Measurements from ENCODE around the gene CCDC174.
"Not testable (repeated sequence)": the region's sequence is repeated elsewhere in the genome, so short reads cannot be mapped to it uniquely, and the experiment has no call there.

Gene CCDC174

GRCh38 chr3:14606669-14607339, 44.8 kb upstream of the CCDC174 start:
- POLR2A ChIA-PET: no interaction called here
- no peak for DNase-seq (ENCODE audit: extremely low spot score)
- CTCF ChIA-PET: interaction anchor here (0.6 kb wide), 1 partner anchor 167 kb away, joined by 3 read pairs; no protein-coding TSS in a partner anchor
- TF ChIP-seq FOXA1 (IDR thresholded peaks at IDR 0.05): no peak
- TF ChIP-seq CTBP1 (IDR thresholded peaks at IDR 0.05; ENCODE audit: borderline replicate concordance): no peak
- no peak for TF ChIP-seq LEF1 (IDR thresholded peaks at IDR 0.05; ENCODE audit: borderline replicate concordance)
- TF ChIP-seq BHLHE40 (IDR thresholded peaks at IDR 0.05; ENCODE audit: borderline replicate concordance): no peak
- TF ChIP-seq, protein P1, sequence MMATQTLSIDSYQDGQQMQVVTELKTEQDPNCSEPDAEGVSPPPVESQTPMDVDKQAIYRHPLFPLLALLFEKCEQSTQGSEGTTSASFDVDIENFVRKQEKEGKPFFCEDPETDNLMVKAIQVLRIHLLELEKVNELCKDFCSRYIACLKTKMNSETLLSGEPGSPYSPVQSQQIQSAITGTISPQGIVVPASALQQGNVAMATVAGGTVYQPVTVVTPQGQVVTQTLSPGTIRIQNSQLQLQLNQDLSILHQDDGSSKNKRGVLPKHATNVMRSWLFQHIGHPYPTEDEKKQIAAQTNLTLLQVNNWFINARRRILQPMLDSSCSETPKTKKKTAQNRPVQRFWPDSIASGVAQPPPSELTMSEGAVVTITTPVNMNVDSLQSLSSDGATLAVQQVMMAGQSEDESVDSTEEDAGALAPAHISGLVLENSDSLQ (IDR thresholded peaks at IDR 0.05): no peak
- TF ChIP-seq TARDBP (IDR thresholded peaks at IDR 0.05): no peak
- no peak for TF ChIP-seq SP1 (IDR thresholded peaks at IDR 0.05)
- no peak for TF ChIP-seq ELF4 (IDR thresholded peaks at IDR 0.05)
- TF ChIP-seq L3MBTL2 (conservative IDR thresholded peaks at IDR 0.05): no peak
- TF ChIP-seq NFRKB (IDR thresholded peaks at IDR 0.05): no peak
- no peak for TF ChIP-seq FOXM1 (IDR thresholded peaks at IDR 0.05; ENCODE audit: borderline replicate concordance)
- no peak for TF ChIP-seq ARNT (IDR thresholded peaks at IDR 0.05)
- TF ChIP-seq SUZ12 (IDR thresholded peaks at IDR 0.05): no peak

DNA sequence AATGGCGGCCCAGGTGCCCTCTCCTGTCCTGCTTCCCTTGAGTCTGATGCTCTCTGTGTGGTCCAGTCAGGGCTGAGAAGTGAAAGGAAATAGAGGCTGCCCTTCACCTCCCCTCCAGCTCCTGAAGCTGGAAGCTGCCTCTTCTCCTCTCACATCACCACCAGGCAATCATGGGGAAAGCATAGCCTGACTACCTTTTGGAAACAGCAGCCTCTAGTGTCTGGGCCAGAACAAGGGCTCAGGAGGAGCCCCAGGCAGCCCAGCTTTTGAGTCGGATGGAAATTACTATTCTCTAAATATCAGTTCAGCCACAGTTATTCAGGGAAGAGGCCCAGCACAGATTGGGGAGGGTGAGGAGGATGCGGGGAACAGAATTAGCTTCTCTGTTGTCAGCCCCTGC, 43.3 kb upstream of the CCDC174 start:
- no peak for DNase-seq (ENCODE audit: extremely low spot score)
- TF ChIP-seq CTBP1 (IDR thresholded peaks at IDR 0.05; ENCODE audit: borderline replicate concordance) (no peak), NFRKB (IDR thresholded peaks at IDR 0.05) (no peak)
- ChIA-PET CTCF (no interaction called here), POLR2A (no interaction called here)

DNA sequence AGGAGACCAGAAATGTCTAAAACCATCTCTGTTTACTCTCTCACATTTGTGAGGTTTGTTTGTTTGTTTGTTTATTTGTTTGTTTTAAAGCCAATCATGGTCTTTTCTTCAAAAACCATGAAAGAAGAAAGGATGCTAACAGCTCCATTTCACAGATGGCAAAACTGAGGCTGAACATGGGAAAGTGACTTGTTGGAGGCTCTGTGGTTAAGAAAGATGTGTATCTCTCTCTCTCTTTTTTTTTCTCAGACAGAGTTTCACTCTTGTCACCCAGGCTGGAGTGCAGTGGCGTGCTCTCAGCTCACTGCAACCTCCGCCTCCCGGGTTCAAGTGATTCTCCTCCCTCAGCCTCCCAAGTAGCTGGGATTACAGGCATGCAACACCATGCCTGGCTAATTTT, 42.5 kb upstream of the CCDC174 start:
- POLR2A ChIA-PET; CTCF ChIA-PET; DNase-seq (ENCODE audit: extremely low spot score): not testable (repeated sequence)

GRCh38 chr3:14609506-14609905, 42.1 kb upstream of the CCDC174 start:
- ChIA-PET POLR2A (no interaction called here), CTCF (no interaction called here)
- DNase-seq (ENCODE audit: extremely low spot score): no peak
- TF ChIP-seq TARDBP (IDR thresholded peaks at IDR 0.05) (no peak), CTBP1 (IDR thresholded peaks at IDR 0.05; ENCODE audit: borderline replicate concordance) (no peak), FOXA1 (IDR thresholded peaks at IDR 0.05) (no peak), SUZ12 (IDR thresholded peaks at IDR 0.05) (no peak), SP1 (IDR thresholded peaks at IDR 0.05) (no peak), HDGF (IDR thresholded peaks at IDR 0.05; ENCODE audit: borderline replicate concordance) (no peak), L3MBTL2 (conservative IDR thresholded peaks at IDR 0.05) (no peak), ELF4 (IDR thresholded peaks at IDR 0.05) (no peak), LEF1 (IDR thresholded peaks at IDR 0.05; ENCODE audit: borderline replicate concordance) (no peak), FOXM1 (IDR thresholded peaks at IDR 0.05; ENCODE audit: borderline replicate concordance) (no peak)
- TF ChIP-seq, protein P1 (IDR thresholded peaks at IDR 0.05): no peak

GRCh38 chr3:14609941-14610340, 41.6 kb upstream of the CCDC174 start:
- no peak for DNase-seq (ENCODE audit: extremely low spot score)
- TF ChIP-seq CTBP1 (IDR thresholded peaks at IDR 0.05; ENCODE audit: borderline replicate concordance) (no peak), NFRKB (IDR thresholded peaks at IDR 0.05) (no peak), LEF1 (IDR thresholded peaks at IDR 0.05; ENCODE audit: borderline replicate concordance) (no peak), HDGF (IDR thresholded peaks at IDR 0.05; ENCODE audit: borderline replicate concordance) (no peak), ZNF384 (IDR thresholded peaks at IDR 0.05) (no peak), SP1 (IDR thresholded peaks at IDR 0.05) (no peak), FOXA1 (IDR thresholded peaks at IDR 0.05) (no peak), FOXM1 (IDR thresholded peaks at IDR 0.05; ENCODE audit: borderline replicate concordance) (no peak), FOXK2 (IDR thresholded peaks at IDR 0.05) (no peak), BHLHE40 (IDR thresholded peaks at IDR 0.05; ENCODE audit: borderline replicate concordance) (no peak), ELF4 (IDR thresholded peaks at IDR 0.05) (no peak)
- ChIA-PET POLR2A (no interaction called here), CTCF (no interaction called here)

DNA sequence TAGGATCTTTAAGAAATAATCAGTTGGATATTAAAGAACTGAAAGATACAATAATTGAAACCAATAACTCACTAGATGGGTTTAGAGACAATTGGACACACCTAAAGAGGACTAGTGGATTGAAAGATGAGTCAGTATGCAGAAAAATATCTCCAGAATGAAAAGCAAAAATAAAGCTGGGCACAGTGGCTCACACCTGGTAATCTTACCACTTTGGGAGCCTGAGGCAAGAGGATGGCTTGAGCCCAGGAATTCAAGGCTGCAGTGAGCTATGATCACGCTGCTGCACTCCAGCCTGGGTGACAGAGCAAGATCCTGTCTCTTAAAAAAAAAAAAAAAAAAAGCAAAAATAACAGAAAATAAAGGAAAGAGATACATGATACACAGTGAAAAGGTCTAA, 37.4 kb upstream of the CCDC174 start:
- CTCF ChIA-PET: no interaction called here
- no peak for DNase-seq (ENCODE audit: extremely low spot score)
- TF ChIP-seq ZNF384 (IDR thresholded peaks at IDR 0.05): no peak
- TF ChIP-seq ARNT (IDR thresholded peaks at IDR 0.05): no peak
- POLR2A ChIA-PET: no interaction called here

GRCh38 chr3:14614862-14615261, 36.7 kb upstream of the CCDC174 start:
- ChIA-PET POLR2A (no interaction called here), CTCF (no interaction called here)
- DNase-seq (ENCODE audit: extremely low spot score): no peak
- TF ChIP-seq ZNF384 (IDR thresholded peaks at IDR 0.05): no peak
- TF ChIP-seq L3MBTL2 (conservative IDR thresholded peaks at IDR 0.05): no peak
- no peak for TF ChIP-seq ARNT (IDR thresholded peaks at IDR 0.05)
- no peak for TF ChIP-seq TARDBP (IDR thresholded peaks at IDR 0.05)
- TF ChIP-seq, protein P1 (IDR thresholded peaks at IDR 0.05): no peak
- no peak for TF ChIP-seq FOXK2 (IDR thresholded peaks at IDR 0.05)
- TF ChIP-seq CTBP1 (IDR thresholded peaks at IDR 0.05; ENCODE audit: borderline replicate concordance): no peak
- TF ChIP-seq FOXA1 (IDR thresholded peaks at IDR 0.05): no peak
- TF ChIP-seq LEF1 (IDR thresholded peaks at IDR 0.05; ENCODE audit: borderline replicate concordance): no peak
- TF ChIP-seq ELF4 (IDR thresholded peaks at IDR 0.05): no peak
- TF ChIP-seq SUZ12 (IDR thresholded peaks at IDR 0.05): no peak
- no peak for TF ChIP-seq HDGF (IDR thresholded peaks at IDR 0.05; ENCODE audit: borderline replicate concordance)
